GM21737 (cell line): ENCODE results near the gene RBM19.

ENCODE experiments used
- ATAC-seq: cut with Tn5 transposase; IDR thresholded peaks from one replicate; pipeline ENCODE4 v1.9.1; 2021; ENCODE audit warnings: mild to moderate bottlenecking, moderate library complexity; ENCODE audit not compliant: unreplicated experiment

RBM19 gene

GRCh38 chr12:113788020-113788856, 177.9 kb downstream of the RBM19 start:
- ATAC-seq: no peak

GRCh38 chr12:113786107-113786506, 180.0 kb downstream of the RBM19 start:
- ATAC-seq: no peak

- no peak for ATAC-seq
These were observed 182.3 kb downstream of the RBM19 start for GRCh38 chr12:113783811-113784210.

- no peak for ATAC-seq
These were observed 183.3 kb downstream of the RBM19 start for GRCh38 chr12:113782873-113783272.

GRCh38 chr12:113781415-113782198, 184.5 kb downstream of the RBM19 start:
- no peak for ATAC-seq

GRCh38 chr12:113779774-113780173, 186.4 kb downstream of the RBM19 start:
- ATAC-seq: no peak

- ATAC-seq: no peak
These were observed 187.5 kb downstream of the RBM19 start for GRCh38 chr12:113778432-113779132.

GRCh38 chr12:113777751-113778150, 188.4 kb downstream of the RBM19 start:
- ATAC-seq: no peak

- no peak for ATAC-seq
These were observed 189.6 kb downstream of the RBM19 start for GRCh38 chr12:113776536-113776935.

- no peak for ATAC-seq
These were observed 191.6 kb downstream of the RBM19 start for GRCh38 chr12:113774526-113774925.

GRCh38 chr12:113772505-113773030, 193.6 kb downstream of the RBM19 start:
- ATAC-seq: no peak

GRCh38 chr12:113770389-113770865, 195.7 kb downstream of the RBM19 start:
- ATAC-seq: no peak

GRCh38 chr12:113769305-113769704, 196.8 kb downstream of the RBM19 start:
- no peak for ATAC-seq

- ATAC-seq: no peak
These were observed 197.3 kb downstream of the RBM19 start for GRCh38 chr12:113768850-113769249.

- ATAC-seq: no peak
These were observed 198.9 kb downstream of the RBM19 start for GRCh38 chr12:113766879-113767878.
